Heart right ventricle (tissue), 16 donors: ENCODE data around the gene CDHR3. TPM values are rescaled to one million over a fixed set of nuclear protein-coding genes. Genes with fewer than 3 reads are reported as not detected.

Experiments used
- ATAC-seq, 8 donors: fragments of 200-7000 bp; cut with Tn5 transposase; one replicate each; pipeline ENCODE4 v1.9.1; 2020; ENCODE audit warnings: mild to moderate bottlenecking in 8 of 8, moderate library complexity in 8 of 8, moderate number of reproducible peaks in 1 of 8
- DNase-seq, 2 donors: peaks; one replicate each; pipeline ENCODE4 v3.0.0-alpha.2; 2020
- H3K27ac ChIP-seq, 10 donors: fragments of 200-600 bp; sonication (generic) in 2 of 10; one replicate each; pipeline versions ENCODE4 v1.5.0 to v1.8.0; 2020 to 2022; ENCODE audit warnings: mild to moderate bottlenecking in 3 of 10
- H3K27me3 ChIP-seq, 7 donors: fragments of 200-600 bp; one replicate each; pipeline ENCODE4 v1.8.0; 2021 to 2022; ENCODE audit warnings: mild to moderate bottlenecking in 2 of 7
- H3K36me3 ChIP-seq, 9 donors: fragments of 200-600 bp; sonication (generic) in 1 of 9; one replicate each; pipeline versions ENCODE4 v1.5.0 to v1.8.0; 2020 to 2022; ENCODE audit warnings: mild to moderate bottlenecking in 2 of 9
- H3K4me1 ChIP-seq, 9 donors: fragments of 200-600 bp; sonication (generic) in 1 of 9; one replicate each; pipeline versions ENCODE4 v1.5.0 to v1.8.0; 2020 to 2022; ENCODE audit warnings: mild to moderate bottlenecking in 4 of 9
- H3K4me3 ChIP-seq, 10 donors: fragments of 200-600 bp; sonication (generic) in 2 of 10; one replicate each; pipeline versions ENCODE4 v1.5.0 to v1.8.0; 2020 to 2022; ENCODE audit warnings: mild to moderate bottlenecking in 7 of 10, moderate library complexity in 2 of 10
- H3K9me3 ChIP-seq, 11 donors: fragments of 200-600 bp in 10 of 11; sonication (generic) in 2 of 11; one replicate each; pipeline versions ENCODE4 v1.5.0 to v1.8.0; 2013 to 2022; ENCODE audit warnings: mild to moderate bottlenecking in 2 of 11, control low read depth in 1 of 11, moderate library complexity in 1 of 11
- CTCF ChIP-seq, 9 donors: fragments of 200-600 bp; sonication (generic) in 2 of 9; IDR thresholded peaks; one replicate each; pipeline versions ENCODE4 v1.5.0 to v1.8.0; 2021 to 2022; ENCODE audit warnings: antibody characterized with exemption in 9 of 9, mild to moderate bottlenecking in 5 of 9, moderate library complexity in 1 of 9
- WGBS, 2 donors: extraction: QIAGEN DNeasy Blood & Tissue Kit; methylation state at CpG; one replicate each; pipeline ENCODE4 v1.1.7; 2013; ENCODE audit warnings: inconsistent platforms in 1 of 2; 5-methylcytosine and 5-hydroxymethylcytosine counted together
- intact Hi-C, 10 donors: fragments of 100-400 bp; cut with DNase I; formaldehyde crosslinking; loops; one replicate each; pipeline versions ENCODE4 v1.11.1 to v1.14.2; 2022
- polyA plus RNA-seq, 2 donors: library from polyadenylated mRNA; stranded (reverse); fragments of 200-250 nt; gene quantifications; one replicate each; pipeline ENCODE4 v1.2.3, GENCODE V29; 2013
- total RNA-seq, 10 donors: library from RNA; stranded (reverse); fragmentation: NEBNext Ultra II Directional in 3 of 10; extraction: Animal tissue kit (Norgen Biotek cat#: 25700) in 3 of 10; gene quantifications; one replicate each; pipeline versions ENCODE4 v1.2.1 to v1.2.4, GENCODE V29; 2021 to 2023
- donor health status: Arrhythmogenic right ventricular cardiomyopathy.
- donor health status: ischemic (EF 13 %, LVEDD 7.1; RV severe dilation, severe dysfunction).
- donor health status: healthy with polysubstance abuse.
- donor health status: DM: no; HTN: yes; CAD: no.
- donor health status: DM: no; HTN: no; CAD: no.
- donor health status: ischemic (EF 25% LVEDD 6.9; RV normal size, moderate dysfunction).
- donor health status: ischemic (EF 25% LVEDD 5.7; RV mildly dilated, moderate dysfunction).
- donor health status: healthy.
- donor health status: DM: yes; HTN: yes; CAD: no.
- donor health status: Ischemic cardiomyopathy.
- donor health status: ischemic (EF 35%, LVEDD 5.7; RV mildly dilated, moderate dysfunction).
- donor health status: nonischemic (EF 11% LVEDD 7.7; RV severe dilation, severe dysfunction).
- donor health status: DM: yes; HTN: yes; CAD: no.
- donor health status: PGD.
- donor health status: ischemic (EF 29% LVEDD 5.4; RV normal size, mild dysfunction).
- donor health status: nonischemic (EF 23%, LVEDD 6.1; RV moderate dilation, normal function).

Gene CDHR3
- total and polyA plus RNA-seq, 12 donors: 0.59 to 14.2 (median 1.9) TPM

- TF ChIP-seq CTCF (IDR thresholded peaks at IDR 0.05): no peak
- DNase-seq: no peak
- H3K9me3 ChIP-seq: no peaks in the 10 kb centered on the region
- intact Hi-C loops: loop anchor here in 1 of 10 donors (10.0 kb wide), 1 partner anchor 50 kb away; no protein-coding TSS in a partner anchor
- H3K27me3 ChIP-seq: peaks cover 0 to 7% (median 0%) of the 10 kb centered on the region in 7 donors
- H3K4me3 ChIP-seq: no peak overlapping the region
- H3K27ac ChIP-seq: no peak overlapping the region
- peak in 1 of 8 donors; percentile 12 for ATAC-seq
- 65 to 66% methylated on average over 4 of the region's 4 CpGs for WGBS, 2 donors
- no peaks in the 10 kb centered on the region for H3K36me3 ChIP-seq
- no peaks in the 10 kb centered on the region for H3K4me1 ChIP-seq
Measured at GRCh38 chr7:105985229-105985628, 22.2 kb downstream of the CDHR3 start.

- Histone ChIP-seq H3K27me3 (peaks cover 0 to 7% (median 0%) of the 10 kb centered on the region in 7 donors), H3K36me3 (no peaks in the 10 kb centered on the region), H3K4me1 (peaks cover 0 to 5% (median 1%) of the 10 kb centered on the region in 9 donors), H3K27ac (no peak overlapping the region), H3K9me3 (no peaks in the 10 kb centered on the region), H3K4me3 (no peak overlapping the region)
- no peak for DNase-seq
- intact Hi-C loops: loop anchor here in 1 of 10 donors (10.0 kb wide), 1 partner anchor 51 kb away; no protein-coding TSS in a partner anchor
- no peak for TF ChIP-seq CTCF (IDR thresholded peaks at IDR 0.05)
- no peak for ATAC-seq
- 76 to 92% methylated on average over 2 of the region's 2 CpGs for WGBS, 2 donors
Measured at GRCh38 chr7:105985672-105986215, 22.7 kb downstream of the CDHR3 start.

GRCh38 chr7:105987046-105987445 is 24.0 kb downstream of the CDHR3 start:
- ATAC-seq (no peak), DNase-seq (no peak)
- H3K4me3 ChIP-seq: no peak overlapping the region
- WGBS, 2 donors: 92 to 94% methylated on average over 2 of the region's 2 CpGs
- no peak overlapping the region for H3K27ac ChIP-seq
- intact Hi-C loops: loop anchor here in 1 of 10 donors (10.0 kb wide), 1 partner anchor 52 kb away; no protein-coding TSS in a partner anchor
- H3K27me3 ChIP-seq: peaks cover 0 to 7% (median 0%) of the 10 kb centered on the region in 7 donors
- no peaks in the 10 kb centered on the region for H3K9me3 ChIP-seq
- TF ChIP-seq CTCF (IDR thresholded peaks at IDR 0.05): no peak
- no peaks in the 10 kb centered on the region for H3K36me3 ChIP-seq
- H3K4me1 ChIP-seq: peaks cover 0 to 12% (median 6%) of the 10 kb centered on the region in 9 donors

GRCh38 chr7:105988276-105988675 is 25.2 kb downstream of the CDHR3 start:
- H3K36me3 ChIP-seq: no peaks in the 10 kb centered on the region
- DNase-seq: no peak
- no peak overlapping the region for H3K4me3 ChIP-seq
- peaks cover 0 to 12% (median 6%) of the 10 kb centered on the region in 9 donors for H3K4me1 ChIP-seq
- no peaks in the 10 kb centered on the region for H3K9me3 ChIP-seq
- no peak overlapping the region for H3K27ac ChIP-seq
- no peak for ATAC-seq
- 87 to 90% methylated on average over 3 of the region's 3 CpGs for whole genome bisulfite sequencing, 2 donors
- intact Hi-C loops: loop anchor here in 1 of 10 donors (10.0 kb wide), 1 partner anchor 53 kb away; no protein-coding TSS in a partner anchor
- TF ChIP-seq CTCF (IDR thresholded peaks at IDR 0.05): no peak
- peaks cover 0 to 7% (median 0%) of the 10 kb centered on the region in 7 donors for H3K27me3 ChIP-seq
